GM23338 (cell line): Measurements from ENCODE around the gene BRSK2.

Experiments
- ETS1 ChIP-seq: IDR thresholded peaks from 2 replicates; pipeline ENCODE4 v1.6.1; 2016; ENCODE audit warnings: antibody characterized with exemption
- EZH2 ChIP-seq: fragments of 200-600 bp; sonication (generic); IDR thresholded peaks from one replicate; pipeline ENCODE4 v1.8.0; 2017; ENCODE audit warnings: antibody characterized with exemption, mild to moderate bottlenecking, low read depth; ENCODE audit not compliant: unreplicated experiment
- JUNB ChIP-seq: IDR thresholded peaks from one replicate; pipeline ENCODE4 v1.6.1; 2016; ENCODE audit warnings: antibody characterized with exemption; ENCODE audit not compliant: unreplicated experiment
- REST ChIP-seq: IDR thresholded peaks from one replicate; pipeline ENCODE4 v1.6.1; 2018; ENCODE audit warnings: antibody characterized with exemption; ENCODE audit not compliant: unreplicated experiment
- TF ChIP-seq, protein P1 (sequence below), 2 experiments: fragments of 200-600 bp in 1 of 2; sonication (generic) in 1 of 2; conservative IDR thresholded peaks; 2 replicates each; pipeline versions ENCODE4 v1.5.1 to v1.6.1; 2016 to 2017; ENCODE audit warnings: antibody characterized with exemption in 2 of 2, low read depth in 2 of 2, mild to moderate bottlenecking in 2 of 2, moderate library complexity in 1 of 2

- TF ChIP-seq ETS1 (no peak), REST (no peak), EZH2 (no peak), JUNB (no peak)
- TF ChIP-seq, protein P1, sequence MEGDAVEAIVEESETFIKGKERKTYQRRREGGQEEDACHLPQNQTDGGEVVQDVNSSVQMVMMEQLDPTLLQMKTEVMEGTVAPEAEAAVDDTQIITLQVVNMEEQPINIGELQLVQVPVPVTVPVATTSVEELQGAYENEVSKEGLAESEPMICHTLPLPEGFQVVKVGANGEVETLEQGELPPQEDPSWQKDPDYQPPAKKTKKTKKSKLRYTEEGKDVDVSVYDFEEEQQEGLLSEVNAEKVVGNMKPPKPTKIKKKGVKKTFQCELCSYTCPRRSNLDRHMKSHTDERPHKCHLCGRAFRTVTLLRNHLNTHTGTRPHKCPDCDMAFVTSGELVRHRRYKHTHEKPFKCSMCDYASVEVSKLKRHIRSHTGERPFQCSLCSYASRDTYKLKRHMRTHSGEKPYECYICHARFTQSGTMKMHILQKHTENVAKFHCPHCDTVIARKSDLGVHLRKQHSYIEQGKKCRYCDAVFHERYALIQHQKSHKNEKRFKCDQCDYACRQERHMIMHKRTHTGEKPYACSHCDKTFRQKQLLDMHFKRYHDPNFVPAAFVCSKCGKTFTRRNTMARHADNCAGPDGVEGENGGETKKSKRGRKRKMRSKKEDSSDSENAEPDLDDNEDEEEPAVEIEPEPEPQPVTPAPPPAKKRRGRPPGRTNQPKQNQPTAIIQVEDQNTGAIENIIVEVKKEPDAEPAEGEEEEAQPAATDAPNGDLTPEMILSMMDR (conservative IDR thresholded peaks at IDR 0.05; ENCODE audit: low read depth in 2 of 2) = no peak
Observed at GRCh38 chr11:1351278-1351937, 38.3 kb upstream of the BRSK2 start.
